Measurements from ENCODE around the gene IMP4. TPM values are rescaled to one million over a fixed set of nuclear protein-coding genes. Genes with fewer than 3 reads are reported as not detected.

IMP4 gene, protein sequence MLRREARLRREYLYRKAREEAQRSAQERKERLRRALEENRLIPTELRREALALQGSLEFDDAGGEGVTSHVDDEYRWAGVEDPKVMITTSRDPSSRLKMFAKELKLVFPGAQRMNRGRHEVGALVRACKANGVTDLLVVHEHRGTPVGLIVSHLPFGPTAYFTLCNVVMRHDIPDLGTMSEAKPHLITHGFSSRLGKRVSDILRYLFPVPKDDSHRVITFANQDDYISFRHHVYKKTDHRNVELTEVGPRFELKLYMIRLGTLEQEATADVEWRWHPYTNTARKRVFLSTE
- total RNA-seq (2021; ENCODE audit: unreplicated experiment) (121 TPM), Bru-seq, nascent RNA (percentile 80 among the genes with signal in this experiment), BruChase-seq, experiment 1, labeled RNA remaining after a 6-hour chase (percentile 88 among the genes with signal in this experiment), BruChase-seq, experiment 2, labeled RNA remaining after a 2-hour chase (percentile 91 among the genes with signal in this experiment)
- polyA plus RNA-seq (2012) = 136 and 146 TPM in 2 replicates
- long read RNA-seq, transcript IMP4-208 (8 exons, 2,379 nt) = minor isoform, 34 of 224 reads
- long read RNA-seq, transcript IMP4-202 (9 exons, 822 nt) = minor isoform, 30 of 224 reads
- long read RNA-seq, transcript IMP4-211 (8 exons, 939 nt) = minor isoform, 7 of 224 reads
- long read RNA-seq, transcript IMP4-201 (9 exons, 1,740 nt) = major isoform, 103 of 224 reads
- long read RNA-seq, partial matches to known transcripts = 25 of 224 reads
- long read RNA-seq, other reads (novel, unspliced or antisense) = 19 of 224 reads

DNA sequence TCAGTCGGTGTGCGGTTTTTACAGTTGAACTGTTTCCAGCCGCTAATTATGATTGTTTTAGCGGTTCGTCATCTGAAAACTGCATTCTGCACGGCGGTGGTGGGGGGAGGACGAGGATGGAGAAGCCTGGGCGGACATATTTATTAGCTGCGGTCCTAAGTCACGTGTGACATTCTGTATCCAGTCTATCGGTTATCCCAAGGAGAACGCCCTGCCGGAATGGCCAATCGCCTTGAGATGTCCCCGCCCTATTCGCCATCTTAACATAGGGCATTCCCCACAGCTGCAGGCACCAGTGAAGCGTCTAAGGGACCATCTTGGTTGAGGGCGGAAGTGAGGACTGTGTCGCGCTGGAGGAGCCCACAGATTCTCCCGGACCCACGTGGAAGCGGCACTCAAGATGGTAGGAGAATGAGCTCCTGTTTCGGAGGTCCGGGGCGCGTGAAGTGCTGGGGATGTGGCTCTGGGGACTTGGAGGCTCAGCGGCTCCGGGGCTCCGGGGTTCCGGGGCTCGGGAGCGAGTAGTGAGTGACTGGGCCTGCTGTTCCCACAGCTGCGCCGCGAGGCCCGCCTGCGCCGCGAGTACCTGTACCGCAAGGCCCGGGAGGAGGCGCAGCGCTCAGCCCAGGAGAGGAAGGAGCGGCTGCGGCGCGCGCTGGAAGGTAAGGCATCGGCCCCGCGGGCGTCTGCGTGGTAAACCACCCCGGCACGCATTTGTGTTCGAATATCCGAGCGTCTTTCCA is at the start of gene IMP4:
Gene IMP4 (plus strand): TSS at position 365 of the 743 bp plus-strand sequence. CDS start 36 bp downstream, at position 401.
- H3K27me3 ChIP-seq (ENCODE audit: insufficient read depth, low read length) = no peaks in the 10 kb centered on the region
- no peaks in the 10 kb centered on the region for H3K9me2 ChIP-seq (ENCODE audit: insufficient read depth)
- peaks cover 32% of the 10 kb centered on the region for H3K79me2 ChIP-seq (ENCODE audit: insufficient read depth, low read length)
- ATAC-seq (peak; percentile 89), DNase-seq (ENCODE audit: low read depth, low spot score) (peak; percentile 99)
- intact Hi-C loops (cut with micrococcal nuclease) = loop anchor here (5.0 kb wide), 1 partner anchor 750 kb away; the partner anchor contains the start of gene FAM168B
- H3K27ac ChIP-seq (ENCODE audit: low read depth, low read length) = peak within 1 kb of the TSS; percentile 64
- H3K4me3 ChIP-seq (replicated peaks in 1 of 2; ENCODE audit: low read depth in 1 of 2, low read length in 2 of 2) = peak within 1 kb of the TSS; percentile 94
- H2AFZ ChIP-seq (ENCODE audit: low read depth, low read length, poor library complexity, severe bottlenecking) = peak within 1 kb of the TSS; percentile 59
- H3K9me3 ChIP-seq (ENCODE audit: control insufficient read depth in 1 of 2, insufficient read depth in 1 of 2, low read depth in 1 of 2, low read length in 2 of 2) = no peaks in the 10 kb centered on the region
- peaks cover 8% of the 10 kb centered on the region; the same call in 1 of the 2 replicates for H4K20me1 ChIP-seq (ENCODE audit: insufficient read depth)
- peak within 1 kb of the TSS; percentile 91 for H3K4me2 ChIP-seq (ENCODE audit: low read length)
- RAD21 ChIA-PET (ENCODE audit: low non-redundant PET in 1 of 2, low total read pairs in 2 of 2, uncharacterized antibody in 2 of 2, unreplicated experiment in 2 of 2) = interaction anchor here (0.6 to 1.9 kb wide), 4 partner anchors 10 to 42 kb away, joined by 3 to 5 read pairs (median 3); partner anchors contain the start of gene PTPN18 (in 1 of the 2)
- peak within 1 kb of the TSS; percentile 91 for H3K9ac ChIP-seq (ENCODE audit: low read length)
- CTCF ChIA-PET = interaction anchor here (0.6 to 3.1 kb wide), 7 partner anchors 8 to 419 kb away, joined by 3 to 29 read pairs (median 3); partner anchors contain the start of gene PTPN18
- peaks cover 29 to 36% of the 10 kb centered on the region in 2 experiments for H3K36me3 ChIP-seq (ENCODE audit: control insufficient read depth in 1 of 2, insufficient read depth in 2 of 2, low read length in 2 of 2)
- peaks cover 6 to 18% of the 10 kb centered on the region in 2 experiments for H3K4me1 ChIP-seq (ENCODE audit: control insufficient read depth in 1 of 2, insufficient read depth in 2 of 2, low read length in 2 of 2)
- BruUV-seq (replicated peaks) = TSS peak; percentile 47
- TF ChIP-seq POLR2AphosphoS5 (IDR thresholded peaks at IDR 0.05; ENCODE audit: low read depth, low read length) = peak; percentile 84
- no peak for TF ChIP-seq SRF (IDR thresholded peaks at IDR 0.05; ENCODE audit: low read depth)
- no peak for TF ChIP-seq ELF1 (IDR thresholded peaks at IDR 0.05; ENCODE audit: borderline replicate concordance, low read depth)
- no peak for TF ChIP-seq SIN3A (IDR thresholded peaks at IDR 0.05; ENCODE audit: low read depth)
- TF ChIP-seq, protein P1, sequence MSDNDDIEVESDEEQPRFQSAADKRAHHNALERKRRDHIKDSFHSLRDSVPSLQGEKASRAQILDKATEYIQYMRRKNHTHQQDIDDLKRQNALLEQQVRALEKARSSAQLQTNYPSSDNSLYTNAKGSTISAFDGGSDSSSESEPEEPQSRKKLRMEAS (IDR thresholded peaks at IDR 0.05) = no peak
- TF ChIP-seq ZFX (IDR thresholded peaks at IDR 0.05) = peak; percentile 91
- TF ChIP-seq CEBPB (IDR thresholded peaks at IDR 0.05; ENCODE audit: low read depth) = no peak
- no peak for TF ChIP-seq FOSL1 (IDR thresholded peaks at IDR 0.05; ENCODE audit: low read depth)
- peak; percentile 69 for TF ChIP-seq POLR2A (IDR thresholded peaks at IDR 0.05; ENCODE audit: borderline replicate concordance, extremely low read depth, insufficient read depth, insufficient read length)
- no peak for TF ChIP-seq CBX3 (IDR thresholded peaks at IDR 0.05; ENCODE audit: low read depth)
- no peak for TF ChIP-seq TCF7L2 (IDR thresholded peaks at IDR 0.05; ENCODE audit: borderline replicate concordance, extremely low read depth, insufficient read depth, insufficient read length)
- TF ChIP-seq YY1 (IDR thresholded peaks at IDR 0.05; ENCODE audit: extremely low read depth, insufficient replicate concordance, low read depth, low read length) = peak; percentile 100
- TF ChIP-seq, protein P2, sequence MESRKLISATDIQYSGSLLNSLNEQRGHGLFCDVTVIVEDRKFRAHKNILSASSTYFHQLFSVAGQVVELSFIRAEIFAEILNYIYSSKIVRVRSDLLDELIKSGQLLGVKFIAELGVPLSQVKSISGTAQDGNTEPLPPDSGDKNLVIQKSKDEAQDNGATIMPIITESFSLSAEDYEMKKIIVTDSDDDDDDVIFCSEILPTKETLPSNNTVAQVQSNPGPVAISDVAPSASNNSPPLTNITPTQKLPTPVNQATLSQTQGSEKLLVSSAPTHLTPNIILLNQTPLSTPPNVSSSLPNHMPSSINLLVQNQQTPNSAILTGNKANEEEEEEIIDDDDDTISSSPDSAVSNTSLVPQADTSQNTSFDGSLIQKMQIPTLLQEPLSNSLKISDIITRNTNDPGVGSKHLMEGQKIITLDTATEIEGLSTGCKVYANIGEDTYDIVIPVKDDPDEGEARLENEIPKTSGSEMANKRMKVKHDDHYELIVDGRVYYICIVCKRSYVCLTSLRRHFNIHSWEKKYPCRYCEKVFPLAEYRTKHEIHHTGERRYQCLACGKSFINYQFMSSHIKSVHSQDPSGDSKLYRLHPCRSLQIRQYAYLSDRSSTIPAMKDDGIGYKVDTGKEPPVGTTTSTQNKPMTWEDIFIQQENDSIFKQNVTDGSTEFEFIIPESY (IDR thresholded peaks at IDR 0.05; ENCODE audit: extremely low read depth, insufficient replicate concordance, low read length) = peak; percentile 9
- TF ChIP-seq SP1 (IDR thresholded peaks at IDR 0.05; ENCODE audit: low read depth) = no peak
- no peak for TF ChIP-seq EZH2phosphoT487 (IDR thresholded peaks at IDR 0.05; ENCODE audit: borderline replicate concordance)
- no peak for TF ChIP-seq ZNF274 (IDR thresholded peaks at IDR 0.05; ENCODE audit: low read depth, low read length)
- TF ChIP-seq, protein P3, sequence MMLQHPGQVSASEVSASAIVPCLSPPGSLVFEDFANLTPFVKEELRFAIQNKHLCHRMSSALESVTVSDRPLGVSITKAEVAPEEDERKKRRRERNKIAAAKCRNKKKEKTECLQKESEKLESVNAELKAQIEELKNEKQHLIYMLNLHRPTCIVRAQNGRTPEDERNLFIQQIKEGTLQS (IDR thresholded peaks at IDR 0.05) = no peak
- no peak for TF ChIP-seq EGR1 (IDR thresholded peaks at IDR 0.05; ENCODE audit: low read depth)
- TF ChIP-seq, protein P4, sequence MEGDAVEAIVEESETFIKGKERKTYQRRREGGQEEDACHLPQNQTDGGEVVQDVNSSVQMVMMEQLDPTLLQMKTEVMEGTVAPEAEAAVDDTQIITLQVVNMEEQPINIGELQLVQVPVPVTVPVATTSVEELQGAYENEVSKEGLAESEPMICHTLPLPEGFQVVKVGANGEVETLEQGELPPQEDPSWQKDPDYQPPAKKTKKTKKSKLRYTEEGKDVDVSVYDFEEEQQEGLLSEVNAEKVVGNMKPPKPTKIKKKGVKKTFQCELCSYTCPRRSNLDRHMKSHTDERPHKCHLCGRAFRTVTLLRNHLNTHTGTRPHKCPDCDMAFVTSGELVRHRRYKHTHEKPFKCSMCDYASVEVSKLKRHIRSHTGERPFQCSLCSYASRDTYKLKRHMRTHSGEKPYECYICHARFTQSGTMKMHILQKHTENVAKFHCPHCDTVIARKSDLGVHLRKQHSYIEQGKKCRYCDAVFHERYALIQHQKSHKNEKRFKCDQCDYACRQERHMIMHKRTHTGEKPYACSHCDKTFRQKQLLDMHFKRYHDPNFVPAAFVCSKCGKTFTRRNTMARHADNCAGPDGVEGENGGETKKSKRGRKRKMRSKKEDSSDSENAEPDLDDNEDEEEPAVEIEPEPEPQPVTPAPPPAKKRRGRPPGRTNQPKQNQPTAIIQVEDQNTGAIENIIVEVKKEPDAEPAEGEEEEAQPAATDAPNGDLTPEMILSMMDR (IDR thresholded peaks at IDR 0.05 in 2 of 3, conservative IDR thresholded peaks at IDR 0.05 in 1 of 3; ENCODE audit: borderline replicate concordance in 1 of 3, insufficient read depth in 1 of 3, low read depth in 2 of 3, low read length in 2 of 3) = peak in 2 of 3 experiments; percentile 12 to 28; a peak in 2 of 6 replicates
- POLR2A ChIA-PET = interaction anchor here (1.2 to 1.7 kb wide), 3 partner anchors 9 to 162 kb away, joined by 5 to 6 read pairs (median 6); partner anchors contain the start of genes PTPN18 and SMPD4

Data from HCT116 (cell line).